22Rv1 (cell line): ENCODE data around the gene CD9.

Experiments
- H3K27ac ChIP-seq: fragments of 450-650 bp; 2 replicates; pipeline ENCODE4 v1.5.1; 2017
- CTCF ChIP-seq: fragments of 450-650 bp; IDR thresholded peaks from 2 replicates; pipeline ENCODE4 v1.5.1; 2017; ENCODE audit warnings: mild to moderate bottlenecking
- ZFX ChIP-seq: fragments of 450-650 bp; IDR thresholded peaks from 2 replicates; pipeline ENCODE4 v1.6.1; 2017; ENCODE audit warnings: antibody characterized with exemption, borderline replicate concordance

CD9 gene

GRCh38 chr12:6249580-6249979, 49.4 kb downstream of the CD9 start:
- TF ChIP-seq ZFX, result no peak
- no peak for TF ChIP-seq CTCF
- no peak overlapping the region for H3K27ac ChIP-seq

- TF ChIP-seq ZFX (no peak), CTCF (no peak)
Measured at GRCh38 chr12:6250343-6250742, 50.1 kb downstream of the CD9 start.

GRCh38 chr12:6253278-6253677, 53.1 kb downstream of the CD9 start:
- no peak overlapping the region for H3K27ac ChIP-seq
- no peak for TF ChIP-seq ZFX
- TF ChIP-seq CTCF, result no peak

More at GRCh38 chr12:6250343-6250742, 50.1 kb downstream of the CD9 start:
- no peak overlapping the region for H3K27ac ChIP-seq

GRCh38 chr12:6254491-6254890, 54.3 kb downstream of the CD9 start:
- no peak overlapping the region for H3K27ac ChIP-seq
- TF ChIP-seq CTCF (no peak), ZFX (no peak)

GRCh38 chr12:6257007-6257406, 56.8 kb downstream of the CD9 start:
- TF ChIP-seq CTCF (no peak), ZFX (no peak)
- H3K27ac ChIP-seq, result no peak overlapping the region

- TF ChIP-seq CTCF, result no peak
- no peak for TF ChIP-seq ZFX
- no peak overlapping the region; the same call in 1 of the 2 replicates for H3K27ac ChIP-seq
Measured at GRCh38 chr12:6262211-6262610, 62.0 kb downstream of the CD9 start.

- TF ChIP-seq ZFX (no peak), CTCF (no peak)
- no peak overlapping the region; the same call in 1 of the 2 replicates for H3K27ac ChIP-seq
Measured at GRCh38 chr12:6262623-6263022, 62.4 kb downstream of the CD9 start.
